NT2/D1 (cell line): ENCODE results near the gene HSPG2.

ENCODE experiments used
- SUZ12 ChIP-seq: IDR thresholded peaks from 2 replicates; pipeline ENCODE4 v1.6.1; 2011; ENCODE audit not compliant: insufficient read length, insufficient read depth; ENCODE audit errors: extremely low read depth
- ZNF274 ChIP-seq: IDR thresholded peaks from 2 replicates; pipeline ENCODE4 v1.6.1; 2011; ENCODE audit warnings: mild to moderate bottlenecking, low read depth, low read length

DNA sequence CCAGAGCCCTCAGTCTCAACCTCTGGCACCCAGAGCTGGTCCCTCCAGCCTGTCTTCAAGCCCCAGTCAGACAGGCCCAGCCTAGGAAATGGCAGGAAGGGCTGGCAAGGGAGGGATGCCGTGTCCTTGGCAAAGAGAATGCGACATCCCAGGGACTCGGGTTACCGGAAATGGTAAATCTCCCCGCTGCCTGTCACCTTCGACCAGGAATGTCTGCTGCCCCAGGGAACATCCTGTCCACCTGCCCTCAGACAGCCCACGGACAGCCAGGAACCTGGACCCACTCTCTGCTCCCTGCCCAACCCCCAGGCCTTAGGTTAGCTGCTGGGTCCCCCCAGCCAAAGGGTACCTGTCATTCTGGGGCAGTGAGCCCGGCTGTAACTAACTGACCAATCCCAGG is 23.9 kb downstream of the HSPG2 start:
- TF ChIP-seq SUZ12 (no peak), ZNF274 (no peak)
